ENCODE data around the gene RBMS3.

DNA sequence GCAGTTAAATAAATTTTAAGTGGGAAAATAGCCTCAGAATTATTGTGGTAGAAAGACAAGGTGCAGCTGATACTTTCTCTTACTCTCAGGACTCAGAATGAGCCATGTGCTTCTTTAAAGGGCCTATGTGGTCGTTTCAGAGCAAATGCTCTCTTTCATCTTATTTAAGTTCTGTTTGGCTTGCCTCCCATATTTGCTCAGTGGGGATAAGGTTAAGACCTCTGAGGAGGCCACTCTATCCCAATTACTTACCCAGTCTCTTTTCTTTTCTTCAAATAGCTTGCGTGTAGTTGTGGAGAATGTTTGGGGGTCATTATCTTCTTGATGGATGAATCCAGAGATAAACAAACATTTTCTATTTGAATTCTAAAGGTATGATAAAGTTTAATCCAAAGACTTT, 221.9 kb downstream of the RBMS3 start:
- TF ChIP-seq EZH2 (IDR thresholded peaks at IDR 0.05; ENCODE audit: borderline replicate concordance): no peak
- TF ChIP-seq, protein P1, sequence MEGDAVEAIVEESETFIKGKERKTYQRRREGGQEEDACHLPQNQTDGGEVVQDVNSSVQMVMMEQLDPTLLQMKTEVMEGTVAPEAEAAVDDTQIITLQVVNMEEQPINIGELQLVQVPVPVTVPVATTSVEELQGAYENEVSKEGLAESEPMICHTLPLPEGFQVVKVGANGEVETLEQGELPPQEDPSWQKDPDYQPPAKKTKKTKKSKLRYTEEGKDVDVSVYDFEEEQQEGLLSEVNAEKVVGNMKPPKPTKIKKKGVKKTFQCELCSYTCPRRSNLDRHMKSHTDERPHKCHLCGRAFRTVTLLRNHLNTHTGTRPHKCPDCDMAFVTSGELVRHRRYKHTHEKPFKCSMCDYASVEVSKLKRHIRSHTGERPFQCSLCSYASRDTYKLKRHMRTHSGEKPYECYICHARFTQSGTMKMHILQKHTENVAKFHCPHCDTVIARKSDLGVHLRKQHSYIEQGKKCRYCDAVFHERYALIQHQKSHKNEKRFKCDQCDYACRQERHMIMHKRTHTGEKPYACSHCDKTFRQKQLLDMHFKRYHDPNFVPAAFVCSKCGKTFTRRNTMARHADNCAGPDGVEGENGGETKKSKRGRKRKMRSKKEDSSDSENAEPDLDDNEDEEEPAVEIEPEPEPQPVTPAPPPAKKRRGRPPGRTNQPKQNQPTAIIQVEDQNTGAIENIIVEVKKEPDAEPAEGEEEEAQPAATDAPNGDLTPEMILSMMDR (IDR thresholded peaks at IDR 0.05; ENCODE audit: poor library complexity): no peak

Measured in hepatocyte (in vitro differentiated cells).